K562 (cell line): ENCODE measurements around the gene OOSP4B. TPM values are rescaled to one million over a fixed set of nuclear protein-coding genes. Genes with fewer than 3 reads are reported as not detected.

ENCODE experiments used
- ARID1B ChIP-seq: fragments of 450-650 bp; IDR thresholded peaks from 2 replicates; pipeline ENCODE4 v1.6.1; 2016; ENCODE audit warnings: antibody characterized with exemption, mild to moderate bottlenecking, inconsistent platforms
- MAZ ChIP-seq, 2 experiments: fragments of 450-650 bp in 1 of 2; sonication (generic) in 1 of 2; formaldehyde crosslinking; IDR thresholded peaks in 1 of 2; conservative IDR thresholded peaks in 1 of 2; 2 replicates each; pipeline versions ENCODE4 v1.4.0 to v1.5.0; 2020; ENCODE audit warnings: mild to moderate bottlenecking in 1 of 2, missing genetic modification reagents in 1 of 2
- PML ChIP-seq: IDR thresholded peaks from 2 replicates; pipeline ENCODE4 v1.6.1; 2012; ENCODE audit warnings: low read length, inconsistent platforms
- U2AF1 ChIP-seq: fragments of 200-400 bp; formaldehyde crosslinking; optimal IDR thresholded peaks from 2 replicates; pipeline ENCODE3; 2017; ENCODE audit warnings: mild to moderate bottlenecking, low read depth, low read length, moderate library complexity
- ZNF668 ChIP-seq: fragments of 250-450 bp; sonication (Bioruptor Pico); IDR thresholded peaks from 2 replicates; pipeline ENCODE4 v1.8.0; 2022; ENCODE audit warnings: mild to moderate bottlenecking, inconsistent platforms
- ZNF75A ChIP-seq: fragments of 450-650 bp; formaldehyde crosslinking; IDR thresholded peaks from 2 replicates; pipeline ENCODE4 v1.4.0; 2020; ENCODE audit warnings: mild to moderate bottlenecking
- ZNF77 ChIP-seq: fragments of 250-450 bp; sonication (Bioruptor Pico); IDR thresholded peaks from 2 replicates; pipeline ENCODE4 v1.5.0; 2020
- polyA plus RNA-seq, 8 experiments: library from polyadenylated mRNA; depleted of rRNA in 4 of 8; stranded (reverse) in 5 of 8; unstranded in 3 of 8; fragments of >200 nt; fragmentation: Nextera tagmentation in 2 of 8; fragmentation: Illumina TruSeq in 1 of 8; extraction: Ambion mirVana in 2 of 8; extraction: Trizol in 1 of 8; gene quantifications; 2 replicates each; pipeline versions ENCODE4 v1.2.1 to v1.2.3, GENCODE V29; 2011 to 2014; ENCODE audit warnings: inconsistent platforms in 1 of 8, missing spikeins in 1 of 8
- total RNA-seq, 7 experiments: library from RNA; depleted of rRNA in 6 of 7; stranded (reverse); fragments of >200 nt in 6 of 7; fragmentation: Illumina TruSeq in 2 of 7; extraction: Trizol in 2 of 7; gene quantifications; 2 replicates each; pipeline versions ENCODE4 v1.2.1 to v1.2.3, GENCODE V29; 2011 to 2021; ENCODE audit warnings: low replicate concordance in 1 of 7
- TF ChIP-seq, protein P1 (sequence below), 2 experiments: fragments of 450-650 bp in 1 of 2; sonication (generic) in 1 of 2; formaldehyde crosslinking in 1 of 2; IDR thresholded peaks; 2 replicates each; pipeline versions ENCODE4 v1.7.1 to v1.9.0; 2016 to 2022; ENCODE audit warnings: inconsistent platforms in 1 of 2, mild to moderate bottlenecking in 1 of 2, missing genetic modification reagents in 1 of 2
- TF ChIP-seq, protein P2 (sequence below): fragments of 250-450 bp; sonication (Bioruptor Pico); IDR thresholded peaks from 2 replicates; pipeline ENCODE4 v1.5.0; 2021; ENCODE audit warnings: mild to moderate bottlenecking, borderline replicate concordance
- TF ChIP-seq, protein P3 (sequence below), 2 experiments: fragments of 450-650 bp; IDR thresholded peaks; 2 replicates each; pipeline ENCODE4 v1.6.1; 2016
- TF ChIP-seq, protein P4 (sequence below): IDR thresholded peaks from 2 replicates; pipeline ENCODE4 v1.6.1; 2012; ENCODE audit warnings: low read depth, low read length, improper control_type of control experiment, borderline replicate concordance

The OOSP4B gene
- total and polyA plus RNA-seq, 9 of the 15 experiments (the other 6 are each of a cell fraction or from before 2014, with no cell fraction given) = 0.10 to 0.43 (median 0.15) TPM; not detected in 5

DNA sequence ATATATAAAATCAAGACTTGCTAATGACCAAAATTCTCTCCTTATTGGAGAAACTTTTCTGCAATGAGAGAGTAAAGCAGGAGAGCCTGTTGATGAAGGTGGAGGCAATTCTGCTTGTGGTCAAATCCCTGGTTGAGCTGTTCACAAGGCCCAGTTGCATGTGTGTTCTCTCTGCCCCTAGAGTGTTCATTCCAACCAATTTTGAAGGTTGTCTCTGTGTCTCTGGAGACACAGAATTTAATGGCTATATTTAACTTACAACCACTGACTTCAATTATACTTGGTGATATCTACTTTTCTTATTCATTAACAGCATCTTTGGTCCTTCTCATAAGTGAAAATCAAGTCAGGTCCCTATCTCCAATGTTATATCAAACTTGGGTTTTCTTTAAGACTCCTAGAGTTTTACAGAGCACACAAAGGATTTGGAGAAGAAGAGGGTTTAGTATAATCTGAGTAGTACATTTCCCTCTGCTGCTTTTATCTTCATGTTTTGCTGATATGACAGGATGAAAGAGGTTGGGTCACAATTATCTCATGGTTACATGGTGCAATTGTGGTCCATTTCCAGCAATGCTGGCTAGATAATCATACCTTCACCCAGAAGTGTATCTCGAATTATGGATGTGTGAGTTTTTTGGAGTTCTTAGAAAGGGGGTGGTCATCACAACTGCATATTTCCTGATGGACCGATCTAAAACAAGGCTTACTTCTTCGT, 49.1 kb upstream of the OOSP4B start (continued):
- TF ChIP-seq, protein P1, sequence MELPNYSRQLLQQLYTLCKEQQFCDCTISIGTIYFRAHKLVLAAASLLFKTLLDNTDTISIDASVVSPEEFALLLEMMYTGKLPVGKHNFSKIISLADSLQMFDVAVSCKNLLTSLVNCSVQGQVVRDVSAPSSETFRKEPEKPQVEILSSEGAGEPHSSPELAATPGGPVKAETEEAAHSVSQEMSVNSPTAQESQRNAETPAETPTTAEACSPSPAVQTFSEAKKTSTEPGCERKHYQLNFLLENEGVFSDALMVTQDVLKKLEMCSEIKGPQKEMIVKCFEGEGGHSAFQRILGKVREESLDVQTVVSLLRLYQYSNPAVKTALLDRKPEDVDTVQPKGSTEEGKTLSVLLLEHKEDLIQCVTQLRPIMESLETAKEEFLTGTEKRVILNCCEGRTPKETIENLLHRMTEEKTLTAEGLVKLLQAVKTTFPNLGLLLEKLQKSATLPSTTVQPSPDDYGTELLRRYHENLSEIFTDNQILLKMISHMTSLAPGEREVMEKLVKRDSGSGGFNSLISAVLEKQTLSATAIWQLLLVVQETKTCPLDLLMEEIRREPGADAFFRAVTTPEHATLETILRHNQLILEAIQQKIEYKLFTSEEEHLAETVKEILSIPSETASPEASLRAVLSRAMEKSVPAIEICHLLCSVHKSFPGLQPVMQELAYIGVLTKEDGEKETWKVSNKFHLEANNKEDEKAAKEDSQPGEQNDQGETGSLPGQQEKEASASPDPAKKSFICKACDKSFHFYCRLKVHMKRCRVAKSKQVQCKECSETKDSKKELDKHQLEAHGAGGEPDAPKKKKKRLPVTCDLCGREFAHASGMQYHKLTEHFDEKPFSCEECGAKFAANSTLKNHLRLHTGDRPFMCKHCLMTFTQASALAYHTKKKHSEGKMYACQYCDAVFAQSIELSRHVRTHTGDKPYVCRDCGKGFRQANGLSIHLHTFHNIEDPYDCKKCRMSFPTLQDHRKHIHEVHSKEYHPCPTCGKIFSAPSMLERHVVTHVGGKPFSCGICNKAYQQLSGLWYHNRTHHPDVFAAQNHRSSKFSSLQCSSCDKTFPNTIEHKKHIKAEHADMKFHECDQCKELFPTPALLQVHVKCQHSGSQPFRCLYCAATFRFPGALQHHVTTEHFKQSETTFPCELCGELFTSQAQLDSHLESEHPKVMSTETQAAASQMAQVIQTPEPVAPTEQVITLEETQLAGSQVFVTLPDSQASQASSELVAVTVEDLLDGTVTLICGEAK (IDR thresholded peaks at IDR 0.05) = no peak
- TF ChIP-seq, protein P1 (CRISPR knock-in tag; IDR thresholded peaks at IDR 0.05) = no peak
- TF ChIP-seq ZNF668 (CRISPR knock-in tag) = no peak
- TF ChIP-seq, protein P2, sequence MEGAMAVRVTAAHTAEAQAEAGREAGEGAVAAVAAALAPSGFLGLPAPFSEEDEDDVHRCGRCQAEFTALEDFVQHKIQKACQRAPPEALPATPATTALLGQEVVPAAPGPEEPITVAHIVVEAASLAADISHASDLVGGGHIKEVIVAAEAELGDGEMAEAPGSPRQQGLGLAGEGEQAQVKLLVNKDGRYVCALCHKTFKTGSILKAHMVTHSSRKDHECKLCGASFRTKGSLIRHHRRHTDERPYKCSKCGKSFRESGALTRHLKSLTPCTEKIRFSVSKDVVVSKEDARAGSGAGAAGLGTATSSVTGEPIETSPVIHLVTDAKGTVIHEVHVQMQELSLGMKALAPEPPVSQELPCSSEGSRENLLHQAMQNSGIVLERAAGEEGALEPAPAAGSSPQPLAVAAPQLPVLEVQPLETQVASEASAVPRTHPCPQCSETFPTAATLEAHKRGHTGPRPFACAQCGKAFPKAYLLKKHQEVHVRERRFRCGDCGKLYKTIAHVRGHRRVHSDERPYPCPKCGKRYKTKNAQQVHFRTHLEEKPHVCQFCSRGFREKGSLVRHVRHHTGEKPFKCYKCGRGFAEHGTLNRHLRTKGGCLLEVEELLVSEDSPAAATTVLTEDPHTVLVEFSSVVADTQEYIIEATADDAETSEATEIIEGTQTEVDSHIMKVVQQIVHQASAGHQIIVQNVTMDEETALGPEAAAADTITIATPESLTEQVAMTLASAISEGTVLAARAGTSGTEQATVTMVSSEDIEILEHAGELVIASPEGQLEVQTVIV (CRISPR knock-in tag) = no peak
- TF ChIP-seq ZNF75A = no peak
- peak in 1 of 2 experiments; percentile 21; a peak in 1 of 4 replicates for TF ChIP-seq MAZ (CRISPR knock-in tag; conservative IDR thresholded peaks at IDR 0.05 in 1 of 2, IDR thresholded peaks at IDR 0.05 in 1 of 2)
- TF ChIP-seq U2AF1 = no peak
- peak; percentile 94 for TF ChIP-seq PML
- TF ChIP-seq ZNF77 (CRISPR knock-in tag) = no peak
- TF ChIP-seq, protein P3, sequence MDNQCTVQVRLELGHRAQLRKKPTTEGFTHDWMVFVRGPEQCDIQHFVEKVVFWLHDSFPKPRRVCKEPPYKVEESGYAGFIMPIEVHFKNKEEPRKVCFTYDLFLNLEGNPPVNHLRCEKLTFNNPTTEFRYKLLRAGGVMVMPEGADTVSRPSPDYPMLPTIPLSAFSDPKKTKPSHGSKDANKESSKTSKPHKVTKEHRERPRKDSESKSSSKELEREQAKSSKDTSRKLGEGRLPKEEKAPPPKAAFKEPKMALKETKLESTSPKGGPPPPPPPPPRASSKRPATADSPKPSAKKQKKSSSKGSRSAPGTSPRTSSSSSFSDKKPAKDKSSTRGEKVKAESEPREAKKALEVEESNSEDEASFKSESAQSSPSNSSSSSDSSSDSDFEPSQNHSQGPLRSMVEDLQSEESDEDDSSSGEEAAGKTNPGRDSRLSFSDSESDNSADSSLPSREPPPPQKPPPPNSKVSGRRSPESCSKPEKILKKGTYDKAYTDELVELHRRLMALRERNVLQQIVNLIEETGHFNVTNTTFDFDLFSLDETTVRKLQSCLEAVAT (IDR thresholded peaks at IDR 0.05) = peak in 1 of 2 experiments; percentile 59; a peak in 2 of 4 replicates
- TF ChIP-seq, protein P4, sequence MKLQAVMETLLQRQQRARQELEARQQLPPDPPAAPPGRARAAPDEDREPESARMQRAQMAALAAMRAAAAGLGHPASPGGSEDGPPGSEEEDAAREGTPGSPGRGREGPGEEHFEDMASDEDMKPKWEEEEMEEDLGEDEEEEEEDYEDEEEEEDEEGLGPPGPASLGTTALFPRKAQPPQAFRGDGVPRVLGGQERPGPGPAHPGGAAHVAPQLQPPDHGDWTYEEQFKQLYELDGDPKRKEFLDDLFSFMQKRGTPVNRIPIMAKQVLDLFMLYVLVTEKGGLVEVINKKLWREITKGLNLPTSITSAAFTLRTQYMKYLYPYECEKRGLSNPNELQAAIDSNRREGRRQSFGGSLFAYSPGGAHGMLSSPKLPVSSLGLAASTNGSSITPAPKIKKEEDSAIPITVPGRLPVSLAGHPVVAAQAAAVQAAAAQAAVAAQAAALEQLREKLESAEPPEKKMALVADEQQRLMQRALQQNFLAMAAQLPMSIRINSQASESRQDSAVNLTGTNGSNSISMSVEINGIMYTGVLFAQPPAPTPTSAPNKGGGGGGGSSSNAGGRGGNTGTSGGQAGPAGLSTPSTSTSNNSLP = 0 out of 2 replicates have a peak, but pooled peaks have one; percentile 38
- TF ChIP-seq ARID1B = peak; percentile 97
